Measurements from ENCODE around the gene AVEN. TPM values are rescaled to one million over a fixed set of nuclear protein-coding genes. Genes with fewer than 3 reads are reported as not detected.

Gene AVEN
- total and polyA plus RNA-seq, 2 of the 8 experiments (the other 6 are each of a cell fraction or from before 2014, with no cell fraction given): 5.5 to 17.0 TPM

DNA sequence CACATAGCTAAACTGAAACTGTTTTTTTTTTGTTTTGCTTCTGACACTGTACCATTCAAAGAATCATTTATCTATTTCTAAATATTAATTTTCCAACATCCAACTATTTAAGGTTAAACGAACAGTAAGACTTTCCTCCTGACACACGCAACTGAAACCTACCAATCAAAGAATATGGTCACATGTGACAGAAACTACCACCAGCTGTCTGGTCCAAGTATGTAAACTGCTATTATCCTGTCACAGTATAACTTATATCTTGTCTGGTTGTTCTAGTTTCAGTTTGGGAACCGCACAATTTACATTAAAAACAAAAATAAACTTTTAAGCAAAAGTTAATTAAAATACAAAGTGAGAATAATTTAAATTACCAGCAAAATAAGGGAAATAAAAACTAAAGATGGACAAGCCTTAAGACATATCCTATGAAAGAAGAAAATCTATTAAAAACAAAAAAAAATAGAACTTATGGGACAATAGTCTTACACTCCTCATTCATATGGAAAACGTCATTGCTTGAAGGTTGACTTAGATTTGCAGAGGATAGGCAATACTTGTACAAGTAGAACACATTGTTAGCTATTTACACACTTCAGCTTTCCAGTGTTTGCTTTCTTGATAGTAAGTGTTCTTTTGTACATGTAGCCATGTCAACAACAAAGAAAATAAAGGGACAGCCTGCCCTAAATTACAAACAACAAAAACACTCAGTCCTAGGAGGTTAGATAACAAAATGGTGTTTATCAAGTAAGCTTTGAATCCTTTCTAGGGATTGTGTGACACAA, 97.5 kb downstream of the AVEN start:
- Histone ChIP-seq H3K27me3 (replicated peaks in 1 of 4; ENCODE audit: control insufficient read depth in 3 of 4, extremely low read depth in 1 of 4, insufficient read depth in 3 of 4, low read length in 3 of 4) (no peaks in the 10 kb centered on the region), H3K4ac (replicated peaks; ENCODE audit: insufficient read length, low read depth, low read length) (no peak overlapping the region), H3K9ac (replicated peaks in 1 of 4; ENCODE audit: extremely low read depth in 1 of 4, low read depth in 3 of 4, low read length in 3 of 4) (no peak overlapping the region), H2AK5ac (ENCODE audit: low read depth, low read length) (no peak overlapping the region), H3K27ac (ENCODE audit: low read depth, low read length) (no peak overlapping the region), H2BK120ac (replicated peaks; ENCODE audit: low read depth, low read length) (no peak overlapping the region), H3K56ac (replicated peaks; ENCODE audit: insufficient read length, low read depth, low read length) (no peak overlapping the region), H3K23me2 (ENCODE audit: low read depth, low read length) (no peaks in the 10 kb centered on the region), H3K4me2 (ENCODE audit: insufficient read depth in 1 of 2, low read depth in 2 of 2, low read length in 2 of 2) (no peak overlapping the region), H3K18ac (ENCODE audit: extremely low read depth, low read length) (no peak overlapping the region), H3K79me2 (ENCODE audit: control insufficient read depth in 1 of 2, insufficient read depth in 2 of 2, low read length in 2 of 2) (no peaks in the 10 kb centered on the region), H2AFZ (ENCODE audit: low read length) (no peak overlapping the region), H4K91ac (replicated peaks; ENCODE audit: insufficient read length, low read length) (no peak overlapping the region), H3K36me3 (ENCODE audit: control insufficient read depth in 2 of 4, insufficient read depth in 4 of 4, low read length in 3 of 4) (no peaks in the 10 kb centered on the region), H4K20me1 (replicated peaks in 1 of 2; ENCODE audit: control insufficient read depth in 1 of 2, insufficient read depth in 2 of 2, low read length in 2 of 2) (no peaks in the 10 kb centered on the region), H2BK5ac (ENCODE audit: low read depth, low read length) (no peak overlapping the region), H2BK12ac (ENCODE audit: low read depth, low read length) (no peak overlapping the region), H3K23ac (ENCODE audit: insufficient read length) (no peak overlapping the region), H3K4me3 (ENCODE audit: extremely low read depth in 1 of 4, insufficient read depth in 2 of 4, low read depth in 3 of 4, low read length in 4 of 4) (no peak overlapping the region), H3K4me1 (replicated peaks in 1 of 4; ENCODE audit: control insufficient read depth in 3 of 4, insufficient read depth in 4 of 4, low read length in 3 of 4) (no peaks in the 10 kb centered on the region), H4K5ac (ENCODE audit: insufficient read length, low read depth, low read length) (no peak overlapping the region), H2BK15ac (ENCODE audit: low read length) (no peak overlapping the region), H4K8ac (ENCODE audit: extremely low read depth, insufficient read depth, low read length) (no peak overlapping the region), H3K9me3 (ENCODE audit: insufficient read depth in 2 of 2, low read depth in 1 of 2, low read length in 1 of 2) (no peaks in the 10 kb centered on the region), H2BK20ac (ENCODE audit: low read length) (no peak overlapping the region), H3K14ac (ENCODE audit: insufficient read length) (no peak overlapping the region), H3K79me1 (ENCODE audit: low read depth, low read length) (no peaks in the 10 kb centered on the region)
- CTCF ChIA-PET (ENCODE audit: partially characterized antibody): interaction anchor here (0.8 kb wide), 1 partner anchor 23 kb away, joined by 3 read pairs; no protein-coding TSS in a partner anchor
- no peak for FAIRE-seq
- WGBS, 2 experiments (ENCODE audit: extremely low coverage in 1 of 2, insufficient coverage in 1 of 2, insufficient read length in 1 of 2, insufficient replicate concordance in 2 of 2, low coverage in 1 of 2, low lambda C conversion rate in 2 of 2, missing lambda C conversion rate in 1 of 2): 90% methylated on average over 4 of the region's 4 CpGs; no CpG with 5 or more reads in 1 of the 2 experiments
- DNase-seq (ENCODE audit: low read depth in 1 of 2, low spot score in 2 of 2): no peak
- POLR2A ChIA-PET (ENCODE audit: partially characterized antibody): interaction anchor here (0.6 kb wide), 1 partner anchor 23 kb away, joined by 3 read pairs; no protein-coding TSS in a partner anchor
- TF ChIP-seq KDM1A (IDR thresholded peaks at IDR 0.05; ENCODE audit: borderline replicate concordance, low read length) (no peak), CHD1 (IDR thresholded peaks at IDR 0.05; ENCODE audit: low read depth, low read length) (no peak), SUZ12 (IDR thresholded peaks at IDR 0.05; ENCODE audit: low read length) (no peak), CEBPB (IDR thresholded peaks at IDR 0.05; ENCODE audit: low read depth, low read length) (no peak), NRF1 (IDR thresholded peaks at IDR 0.05; ENCODE audit: low read depth, low read length) (no peak), ZNF274 (IDR thresholded peaks at IDR 0.05; ENCODE audit: borderline replicate concordance, extremely low read depth, low read length) (no peak), RXRA (IDR thresholded peaks at IDR 0.05; ENCODE audit: insufficient read depth, low read depth, low read length) (no peak), MAFK (IDR thresholded peaks at IDR 0.05; ENCODE audit: low read depth, low read length) (no peak)
- TF ChIP-seq, protein P1, sequence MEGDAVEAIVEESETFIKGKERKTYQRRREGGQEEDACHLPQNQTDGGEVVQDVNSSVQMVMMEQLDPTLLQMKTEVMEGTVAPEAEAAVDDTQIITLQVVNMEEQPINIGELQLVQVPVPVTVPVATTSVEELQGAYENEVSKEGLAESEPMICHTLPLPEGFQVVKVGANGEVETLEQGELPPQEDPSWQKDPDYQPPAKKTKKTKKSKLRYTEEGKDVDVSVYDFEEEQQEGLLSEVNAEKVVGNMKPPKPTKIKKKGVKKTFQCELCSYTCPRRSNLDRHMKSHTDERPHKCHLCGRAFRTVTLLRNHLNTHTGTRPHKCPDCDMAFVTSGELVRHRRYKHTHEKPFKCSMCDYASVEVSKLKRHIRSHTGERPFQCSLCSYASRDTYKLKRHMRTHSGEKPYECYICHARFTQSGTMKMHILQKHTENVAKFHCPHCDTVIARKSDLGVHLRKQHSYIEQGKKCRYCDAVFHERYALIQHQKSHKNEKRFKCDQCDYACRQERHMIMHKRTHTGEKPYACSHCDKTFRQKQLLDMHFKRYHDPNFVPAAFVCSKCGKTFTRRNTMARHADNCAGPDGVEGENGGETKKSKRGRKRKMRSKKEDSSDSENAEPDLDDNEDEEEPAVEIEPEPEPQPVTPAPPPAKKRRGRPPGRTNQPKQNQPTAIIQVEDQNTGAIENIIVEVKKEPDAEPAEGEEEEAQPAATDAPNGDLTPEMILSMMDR (IDR thresholded peaks at IDR 0.05; ENCODE audit: control extremely low read depth in 1 of 3, insufficient read depth in 1 of 3, low read depth in 1 of 3, low read length in 3 of 3): no peak

All from H1 (cell line).